HEK293 (cell line): ENCODE measurements around the gene CXCL3.

Source experiments
- CTCF ChIA-PET: fragments of 350-600 bp; formaldehyde crosslinking; extraction: SDS; loops from one replicate; lab custom pipeline; 2021; ENCODE audit warnings: antibody characterized with exemption; lab: Yijun Ruan, JAX
- POLR2A ChIA-PET: fragments of 300-600 bp; formaldehyde crosslinking; extraction: SDS; loops from one replicate; lab custom pipeline; 2020; ENCODE audit warnings: antibody characterized with exemption, inconsistent platforms; lab: Yijun Ruan, JAX
- H3K27ac ChIP-seq: fragments of 200-500 bp; sonication (Bioruptor generic); 2 replicates; pipeline ENCODE4 v1.5.1; 2014; ENCODE audit warnings: low read depth, low read length, control low read depth, inconsistent platforms; ENCODE audit errors: extremely low read depth
- H3K36me3 ChIP-seq, 2 experiments: fragments of 200-500 bp in 1 of 2; sonication (Bioruptor generic) in 1 of 2; 1 replicate in 1 of 2; 2 replicates in 1 of 2; pipeline ENCODE4 v1.5.1; 2014 to 2017; ENCODE audit warnings: inconsistent platforms in 2 of 2, low read length in 2 of 2; ENCODE audit not compliant: control insufficient read depth in 2 of 2, insufficient read depth in 1 of 2
- H3K4me1 ChIP-seq: fragments of 200-500 bp; sonication (Bioruptor generic); 2 replicates; pipeline ENCODE4 v1.5.1; 2014; ENCODE audit warnings: mild to moderate bottlenecking, low read length, inconsistent platforms; ENCODE audit not compliant: control insufficient read depth, insufficient read depth
- H3K4me3 ChIP-seq: 2 replicates; pipeline ENCODE4 v1.5.1; 2011; ENCODE audit warnings: low read depth, mild to moderate bottlenecking, control low read depth, low read length, moderate library complexity
- H3K9me3 ChIP-seq: fragments of 200-500 bp; sonication (Bioruptor generic); 2 replicates; pipeline ENCODE4 v1.5.1; 2014; ENCODE audit warnings: low read depth, low read length, inconsistent platforms; ENCODE audit not compliant: control insufficient read depth, insufficient read depth
- GLI2 ChIP-seq: fragments of 450-650 bp; formaldehyde crosslinking; IDR thresholded peaks from 2 replicates; pipeline ENCODE4; 2017; ENCODE audit warnings: missing biosample characterization, missing genetic modification characterization, low read depth, borderline replicate concordance
- PRDM2 ChIP-seq: fragments of 450-650 bp; formaldehyde crosslinking; IDR thresholded peaks from 2 replicates; pipeline ENCODE4 v1.5.1; 2016; ENCODE audit warnings: missing biosample characterization, missing genetic modification characterization, borderline replicate concordance
- TCF7L2 ChIP-seq: IDR thresholded peaks from 2 replicates; pipeline ENCODE4 v1.6.1; 2011; ENCODE audit warnings: low read depth, mild to moderate bottlenecking, inconsistent platforms, low read length, moderate library complexity, borderline replicate concordance
- WT1 ChIP-seq: fragments of 450-650 bp; formaldehyde crosslinking; IDR thresholded peaks from 2 replicates; pipeline ENCODE4 v1.5.1; 2016; ENCODE audit warnings: missing biosample characterization, missing genetic modification characterization
- ZBTB26 ChIP-seq: fragments of 450-650 bp; formaldehyde crosslinking; optimal IDR thresholded peaks from 2 replicates; pipeline ENCODE3; 2016; ENCODE audit warnings: missing biosample characterization, mild to moderate bottlenecking, missing genetic modification characterization
- ZBTB48 ChIP-seq: fragments of 450-650 bp; formaldehyde crosslinking; IDR thresholded peaks from 2 replicates; pipeline ENCODE4 v1.5.1; 2016; ENCODE audit warnings: missing biosample characterization, missing genetic modification characterization
- ZFP69B ChIP-seq: fragments of 450-650 bp; formaldehyde crosslinking; IDR thresholded peaks from 2 replicates; pipeline ENCODE4 v1.5.1; 2016; ENCODE audit warnings: missing biosample characterization, missing genetic modification characterization
- ZNF16 ChIP-seq: fragments of 450-650 bp; formaldehyde crosslinking; IDR thresholded peaks from 2 replicates; pipeline ENCODE4 v1.5.1; 2016; ENCODE audit warnings: low read depth, missing biosample characterization, missing genetic modification characterization
- ZNF214 ChIP-seq: fragments of 450-650 bp; formaldehyde crosslinking; IDR thresholded peaks from 2 replicates; pipeline ENCODE4 v1.5.1; 2017; ENCODE audit warnings: missing biosample characterization, mild to moderate bottlenecking, missing genetic modification characterization, borderline replicate concordance
- ZNF394 ChIP-seq: fragments of 450-650 bp; formaldehyde crosslinking; IDR thresholded peaks from 2 replicates; pipeline ENCODE4 v1.5.1; 2016; ENCODE audit warnings: missing biosample characterization, missing genetic modification characterization, mild to moderate bottlenecking, moderate library complexity, borderline replicate concordance
- ZNF623 ChIP-seq: fragments of 450-650 bp; formaldehyde crosslinking; IDR thresholded peaks from 2 replicates; pipeline ENCODE4 v1.5.1; 2016; ENCODE audit warnings: missing biosample characterization, missing genetic modification characterization
- ZNF768 ChIP-seq: fragments of 450-650 bp; formaldehyde crosslinking; IDR thresholded peaks from 2 replicates; pipeline ENCODE4 v1.5.1; 2018; ENCODE audit warnings: missing biosample characterization, mild to moderate bottlenecking, missing genetic modification characterization
- ZXDB ChIP-seq: fragments of 450-650 bp; formaldehyde crosslinking; IDR thresholded peaks from 2 replicates; pipeline ENCODE4 v1.5.1; 2016; ENCODE audit warnings: missing biosample characterization, missing genetic modification characterization

Gene CXCL3

GRCh38 chr4:74004668-74005067 is 33.8 kb downstream of the CXCL3 start (continued):
- TF ChIP-seq ZNF214 (tag by site-specific recombination): no peak
- TF ChIP-seq, all 188 proteins: peak for 0

GRCh38 chr4:74000301-74000700 is 38.2 kb downstream of the CXCL3 start:
- ChIA-PET POLR2A (no interaction called here), CTCF (no interaction called here)

More at GRCh38 chr4:74000301-74000700, 38.2 kb downstream of the CXCL3 start:
- H3K4me1 ChIP-seq: no peaks in the 10 kb centered on the region
- H3K36me3 ChIP-seq: no peaks in the 10 kb centered on the region
- H3K9me3 ChIP-seq: no peaks in the 10 kb centered on the region
- TF ChIP-seq ZNF623 (tag by site-specific recombination) (no peak), ZBTB26 (no peak), ZNF394 (tag by site-specific recombination) (no peak), ZBTB48 (no peak), ZXDB (tag by site-specific recombination) (no peak), ZNF16 (tag by site-specific recombination) (no peak), WT1 (tag by site-specific recombination) (peak; percentile 91), GLI2 (tag by site-specific recombination) (no peak), ZFP69B (no peak), PRDM2 (tag by site-specific recombination) (no peak), ZNF768 (tag by site-specific recombination) (no peak), TCF7L2 (peak; percentile 51; the same call in 1 of the 2 replicates)
- no peak overlapping the region for H3K4me3 ChIP-seq
- H3K27ac ChIP-seq: no peak overlapping the region
